Activated naive CD8-positive, alpha-beta T cell treated with anti-CD3 and anti-CD28 coated beads, Interleukin-2, amount 10 ng/mL, durations not matched to agents 7 days and 5 days (primary cell): ENCODE measurements around the gene LCN15. TPM values are rescaled to one million over a fixed set of nuclear protein-coding genes. Genes with fewer than 3 reads are reported as not detected.
A peak's percentile ranks its signal among the peaks of the same experiment; 100 is the strongest.

Experiments used
- ATAC-seq: fragments of 150-1000 bp; cut with Tn5 transposase; one replicate; pipeline ENCODE4 v1.10.0; 2021; ENCODE audit warnings: low read depth, moderate library complexity
- POLR2A ChIA-PET: fragments of 350-600 bp; sonication (Branson Sonifier 250); formaldehyde crosslinking; loops from one replicate; lab custom pipeline; 2021; ENCODE audit warnings: antibody characterized with exemption; lab: Charles Lee
- DNase-seq: peaks from one replicate; pipeline ENCODE4 v3.0.0; 2021
- H3K27ac Mint-ChIP-seq: one replicate; pipeline ENCODE4 v1.8.0; 2022; ENCODE audit warnings: mild to moderate bottlenecking, mixed read lengths
- H3K27me3 Mint-ChIP-seq: one replicate; pipeline ENCODE4 v1.8.0; 2022; ENCODE audit warnings: mild to moderate bottlenecking, moderate library complexity, mixed read lengths
- H3K36me3 Mint-ChIP-seq: one replicate; pipeline ENCODE4 v1.8.0; 2021; ENCODE audit warnings: mild to moderate bottlenecking, mixed read lengths
- H3K4me1 Mint-ChIP-seq: one replicate; pipeline ENCODE4 v1.8.0; 2021; ENCODE audit warnings: mixed read lengths
- H3K4me3 Mint-ChIP-seq: one replicate; pipeline ENCODE4 v1.8.0; 2022; ENCODE audit warnings: mild to moderate bottlenecking, moderate library complexity, mixed read lengths
- H3K9me3 Mint-ChIP-seq: one replicate; pipeline ENCODE4 v1.8.0; 2021; ENCODE audit warnings: mixed read lengths
- total RNA-seq, 2 experiments: library from RNA; stranded (reverse); gene quantifications; one replicate each; pipeline ENCODE4 v1.2.3, GENCODE V29; 2021

LCN15 gene
- total RNA-seq, 2 experiments from 2014 or later = not detected

DNA sequence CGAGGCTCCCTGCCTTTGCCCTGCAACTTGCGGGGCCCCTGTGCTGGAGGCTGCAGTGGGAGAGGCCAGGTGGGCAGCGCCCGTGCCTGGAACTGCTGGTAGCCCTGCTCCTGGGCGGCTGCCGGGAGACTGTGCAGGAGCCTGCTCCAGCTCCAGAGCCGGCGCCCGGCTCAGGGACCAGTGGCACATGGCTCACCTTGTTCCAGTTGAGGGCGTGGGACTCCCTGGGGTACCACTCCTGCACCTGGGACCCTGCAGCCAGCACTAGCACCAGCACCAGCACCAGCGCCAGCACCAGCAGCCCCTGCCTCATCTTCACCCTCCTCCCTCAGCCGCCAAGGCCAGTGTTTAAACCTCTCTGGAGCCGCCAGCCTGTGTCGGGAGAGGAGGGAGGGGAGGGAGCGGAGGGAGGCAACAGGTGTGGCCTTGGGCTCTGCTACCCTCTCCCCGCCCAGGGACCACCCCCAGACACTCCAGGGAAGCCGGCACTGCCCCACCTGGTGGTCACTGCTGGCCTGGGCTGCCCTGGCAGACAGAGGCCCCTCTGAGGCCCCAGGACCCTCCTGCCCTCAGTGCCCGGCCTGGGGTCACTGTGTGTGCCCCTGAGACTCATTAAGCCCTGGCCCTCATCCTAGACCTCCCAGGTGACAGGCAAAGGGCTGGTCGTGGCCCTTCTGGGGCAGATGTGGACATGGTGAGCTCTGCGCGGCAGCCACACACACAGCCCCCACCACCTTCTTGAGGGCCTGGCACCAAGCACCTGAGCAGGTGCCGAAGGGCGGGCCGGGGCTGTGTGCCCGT is 21.5 kb downstream of the LCN15 start, which contains the start of gene LCN10:
Gene LCN10, minus strand, starts transcription at position 350 of the 801 bp plus-strand sequence. Its CDS starts 37 bp downstream, at position 313.
- DNase-seq (no peak), ATAC-seq (no peak)
- Mint-ChIP-seq H3K9me3 (no peaks in the 10 kb centered on the region), H3K27ac (no peak within 1 kb of the TSS), H3K36me3 (no peaks in the 10 kb centered on the region), H3K4me1 (peaks cover 4% of the 10 kb centered on the region), H3K4me3 (peak within 1 kb of the TSS; percentile 58), H3K27me3 (no peaks in the 10 kb centered on the region)
- POLR2A ChIA-PET = interaction anchor here (0.6 to 3.9 kb wide), 2 partner anchors 15 to 26 kb away, joined by 3 to 20 read pairs; no protein-coding TSS in a partner anchor

- no peaks in the 10 kb centered on the region for H3K9me3 Mint-ChIP-seq
- ATAC-seq (peak; percentile 67), DNase-seq (peak; percentile 61)
- no peaks in the 10 kb centered on the region for H3K27me3 Mint-ChIP-seq
- H3K4me3 Mint-ChIP-seq = peak overlapping the region; percentile 58
- POLR2A ChIA-PET = interaction anchor here (0.6 to 3.9 kb wide), 3 partner anchors 12 to 26 kb away, joined by 3 to 20 read pairs (median 6); no protein-coding TSS in a partner anchor
- H3K27ac Mint-ChIP-seq = no peak overlapping the region
- peaks cover 4% of the 10 kb centered on the region for H3K4me1 Mint-ChIP-seq
- H3K36me3 Mint-ChIP-seq = no peaks in the 10 kb centered on the region
Measured at GRCh38 chr9:136741883-136742571, 22.3 kb downstream of the LCN15 start.

GRCh38 chr9:136740971-136741882 is 23.1 kb downstream of the LCN15 start:
- DNase-seq (no peak), ATAC-seq (peak; percentile 8)
- H3K27ac Mint-ChIP-seq = no peak overlapping the region

GRCh38 chr9:136740491-136740890 is 23.8 kb downstream of the LCN15 start:
- DNase-seq (no peak), ATAC-seq (no peak)
- no peaks in the 10 kb centered on the region for H3K9me3 Mint-ChIP-seq
- no peaks in the 10 kb centered on the region for H3K27me3 Mint-ChIP-seq
- H3K36me3 Mint-ChIP-seq = no peaks in the 10 kb centered on the region
- H3K4me1 Mint-ChIP-seq = peaks cover 4% of the 10 kb centered on the region
- POLR2A ChIA-PET = interaction anchor here (3.9 kb wide), 1 partner anchor 13 kb away, joined by 20 read pairs; no protein-coding TSS in a partner anchor
- H3K4me3 Mint-ChIP-seq = no peak overlapping the region
- no peak overlapping the region for H3K27ac Mint-ChIP-seq

More at GRCh38 chr9:136740971-136741882, 23.1 kb downstream of the LCN15 start:
- peaks cover 4% of the 10 kb centered on the region for H3K4me1 Mint-ChIP-seq
- no peaks in the 10 kb centered on the region for H3K27me3 Mint-ChIP-seq
- H3K9me3 Mint-ChIP-seq = no peaks in the 10 kb centered on the region
- H3K36me3 Mint-ChIP-seq = no peaks in the 10 kb centered on the region
- peak overlapping the region; percentile 58 for H3K4me3 Mint-ChIP-seq
- POLR2A ChIA-PET = interaction anchor here (1.2 to 3.9 kb wide), 2 partner anchors 12 to 14 kb away, joined by 6 to 20 read pairs; no protein-coding TSS in a partner anchor

DNA sequence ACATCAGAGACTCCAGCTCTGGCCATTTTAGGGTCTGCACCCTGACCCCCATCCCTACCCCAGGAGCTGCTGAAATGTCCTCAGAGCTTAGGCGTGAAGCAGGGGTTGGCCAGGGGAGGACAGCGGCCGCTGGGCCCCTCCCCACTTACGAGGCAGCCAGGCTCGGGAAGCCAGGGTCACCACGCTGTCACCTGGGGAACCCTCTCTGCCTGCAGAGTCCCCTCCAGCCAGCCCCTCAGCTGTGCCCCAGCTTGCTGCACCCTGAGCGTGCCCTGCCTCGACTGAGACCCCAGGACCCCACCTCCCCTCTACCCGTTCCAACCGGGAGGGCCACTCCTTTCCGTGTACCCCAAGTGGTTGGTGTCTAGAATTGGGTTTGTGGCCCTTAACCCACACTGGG is 24.2 kb downstream of the LCN15 start:
- Mint-ChIP-seq H3K9me3 (no peaks in the 10 kb centered on the region), H3K4me3 (no peak overlapping the region), H3K36me3 (no peaks in the 10 kb centered on the region), H3K27ac (no peak overlapping the region), H3K4me1 (peaks cover 4% of the 10 kb centered on the region), H3K27me3 (no peaks in the 10 kb centered on the region)
- ATAC-seq (no peak), DNase-seq (no peak)
- POLR2A ChIA-PET = interaction anchor here (1.0 to 3.9 kb wide), 2 partner anchors 11 to 13 kb away, joined by 3 to 20 read pairs; no protein-coding TSS in a partner anchor

DNA sequence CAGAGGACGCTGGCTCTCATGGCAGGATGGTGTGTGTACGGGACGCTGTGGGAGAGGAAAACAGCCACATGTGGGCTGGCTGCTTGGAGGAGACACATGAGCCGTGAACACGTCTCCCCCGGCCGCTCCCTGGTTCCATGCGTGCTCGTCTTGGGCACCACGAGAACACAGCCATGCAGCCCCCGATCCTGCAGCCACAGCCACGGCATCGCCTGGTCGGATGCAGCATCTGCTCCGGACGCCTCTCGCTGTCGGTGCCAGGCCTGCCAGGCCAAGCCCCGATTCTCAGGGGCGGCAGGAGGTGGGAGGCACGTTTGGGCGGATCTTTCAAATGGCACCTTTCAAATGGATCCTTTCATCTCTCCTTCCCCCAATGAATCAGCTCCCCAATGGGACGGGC is 24.8 kb downstream of the LCN15 start:
- peaks cover 4% of the 10 kb centered on the region for H3K4me1 Mint-ChIP-seq
- no peak for DNase-seq

GRCh38 chr9:136738960-136739359 is 25.4 kb downstream of the LCN15 start:
- H3K9me3 Mint-ChIP-seq = no peaks in the 10 kb centered on the region
- peaks cover 4% of the 10 kb centered on the region for H3K4me1 Mint-ChIP-seq
- H3K36me3 Mint-ChIP-seq = no peaks in the 10 kb centered on the region
- DNase-seq = no peak
- POLR2A ChIA-PET = no interaction called here
- H3K27ac Mint-ChIP-seq = no peak overlapping the region
- ATAC-seq = no peak
- no peaks in the 10 kb centered on the region for H3K27me3 Mint-ChIP-seq
- no peak overlapping the region for H3K4me3 Mint-ChIP-seq

More for the DNA sequence above, 24.8 kb downstream of the LCN15 start:
- H3K4me3 Mint-ChIP-seq = no peak overlapping the region
- no peaks in the 10 kb centered on the region for H3K36me3 Mint-ChIP-seq
- H3K27ac Mint-ChIP-seq = no peak overlapping the region
- no peaks in the 10 kb centered on the region for H3K27me3 Mint-ChIP-seq
- no peak for ATAC-seq
- no peaks in the 10 kb centered on the region for H3K9me3 Mint-ChIP-seq
- POLR2A ChIA-PET = interaction anchor here (1.0 kb wide), 1 partner anchor 10 kb away, joined by 3 read pairs; no protein-coding TSS in a partner anchor

GRCh38 chr9:136735812-136736480 is 28.4 kb downstream of the LCN15 start:
- POLR2A ChIA-PET = no interaction called here

GRCh38 chr9:136734837-136735496 is 29.4 kb downstream of the LCN15 start:
- H3K36me3 Mint-ChIP-seq = no peaks in the 10 kb centered on the region
- POLR2A ChIA-PET = no interaction called here
- DNase-seq = no peak
- H3K4me3 Mint-ChIP-seq = no peak overlapping the region
- peaks cover under 1% of the 10 kb centered on the region for H3K4me1 Mint-ChIP-seq
- H3K27ac Mint-ChIP-seq = no peak overlapping the region
- no peaks in the 10 kb centered on the region for H3K9me3 Mint-ChIP-seq
- no peak for ATAC-seq
- H3K27me3 Mint-ChIP-seq = no peaks in the 10 kb centered on the region

More at GRCh38 chr9:136735812-136736480, 28.4 kb downstream of the LCN15 start:
- no peaks in the 10 kb centered on the region for H3K27me3 Mint-ChIP-seq
- no peaks in the 10 kb centered on the region for H3K4me1 Mint-ChIP-seq
- H3K36me3 Mint-ChIP-seq = no peaks in the 10 kb centered on the region
- no peak overlapping the region for H3K4me3 Mint-ChIP-seq
- no peak overlapping the region for H3K27ac Mint-ChIP-seq
- ATAC-seq (no peak), DNase-seq (no peak)
- H3K9me3 Mint-ChIP-seq = no peaks in the 10 kb centered on the region

DNA sequence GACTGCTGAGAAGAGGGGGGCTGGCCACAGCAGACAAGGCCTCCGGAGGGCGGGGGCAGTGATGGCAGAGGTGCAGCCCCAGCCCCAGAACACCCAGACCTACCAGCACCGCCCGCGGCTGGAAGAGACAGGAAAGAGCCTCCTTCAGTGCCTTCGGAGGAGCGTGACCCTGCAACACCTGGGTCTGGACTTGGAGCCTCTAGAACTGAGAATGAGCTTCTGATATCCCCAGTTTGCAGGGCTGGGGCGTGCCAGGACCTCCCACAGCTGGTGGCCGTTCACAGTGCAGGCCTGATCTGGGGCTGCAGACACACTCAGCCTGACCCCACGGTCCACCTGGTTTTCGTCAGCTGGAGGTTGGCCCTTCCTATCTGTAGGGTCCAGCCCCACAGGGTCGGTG is 30.7 kb downstream of the LCN15 start:
- H3K27ac Mint-ChIP-seq = no peak overlapping the region
- H3K27me3 Mint-ChIP-seq = peaks cover 2% of the 10 kb centered on the region
- H3K9me3 Mint-ChIP-seq = no peaks in the 10 kb centered on the region
- peaks cover 7% of the 10 kb centered on the region for H3K4me1 Mint-ChIP-seq
- no peak overlapping the region for H3K4me3 Mint-ChIP-seq
- POLR2A ChIA-PET = no interaction called here
- no peaks in the 10 kb centered on the region for H3K36me3 Mint-ChIP-seq
- no peak for DNase-seq
- ATAC-seq = no peak

DNA sequence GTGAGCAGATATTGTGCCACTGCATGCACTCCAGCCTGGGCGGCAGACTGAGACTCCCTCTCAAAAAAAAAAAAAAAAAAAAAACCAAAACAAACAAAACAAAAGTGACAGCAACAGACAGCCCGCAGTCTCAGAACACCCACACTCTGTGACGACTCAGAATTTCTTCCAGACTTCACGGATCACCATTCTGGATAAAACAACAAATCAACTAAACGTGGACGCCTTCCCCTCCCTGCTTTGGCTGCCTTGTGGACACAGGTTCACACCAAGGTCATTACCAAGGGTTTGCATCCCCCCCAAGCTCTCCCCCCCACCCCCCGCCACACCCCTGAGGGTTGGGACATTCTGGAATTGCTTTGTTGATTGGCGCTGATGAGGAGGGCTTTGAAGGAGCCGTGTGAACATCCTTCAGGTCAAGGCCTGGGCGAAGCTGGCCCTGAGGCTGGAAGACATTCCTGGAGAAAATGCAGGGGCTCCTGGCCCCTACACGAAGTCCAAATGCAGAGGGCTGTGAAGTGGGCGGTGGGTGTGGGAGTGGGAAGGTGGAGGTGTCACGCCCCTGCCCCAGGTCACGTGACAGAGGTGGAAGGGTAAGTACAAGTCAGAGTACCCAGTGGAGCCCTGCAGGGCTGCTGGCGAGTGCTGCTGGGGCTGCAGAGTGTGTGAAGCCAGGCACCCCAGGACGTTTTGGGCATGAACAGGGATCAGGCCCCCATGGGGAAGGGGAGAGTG is 31.7 kb downstream of the LCN15 start:
- Mint-ChIP-seq H3K9me3 (no peaks in the 10 kb centered on the region), H3K27me3 (peaks cover 2% of the 10 kb centered on the region), H3K36me3 (no peaks in the 10 kb centered on the region), H3K27ac (no peak overlapping the region), H3K4me1 (peaks cover 7% of the 10 kb centered on the region), H3K4me3 (no peak overlapping the region)
- ATAC-seq (no peak), DNase-seq (no peak)
- POLR2A ChIA-PET = no interaction called here
